ENCODE measurements around the gene TRIM71. TPM values are rescaled to one million over a fixed set of nuclear protein-coding genes. Genes with fewer than 3 reads are reported as not detected.

Gene TRIM71
- total RNA-seq (2022; extraction: Qiagen RNA extraction): 0.02 TPM in 2 of 5 replicates, not detected in the others

DNA sequence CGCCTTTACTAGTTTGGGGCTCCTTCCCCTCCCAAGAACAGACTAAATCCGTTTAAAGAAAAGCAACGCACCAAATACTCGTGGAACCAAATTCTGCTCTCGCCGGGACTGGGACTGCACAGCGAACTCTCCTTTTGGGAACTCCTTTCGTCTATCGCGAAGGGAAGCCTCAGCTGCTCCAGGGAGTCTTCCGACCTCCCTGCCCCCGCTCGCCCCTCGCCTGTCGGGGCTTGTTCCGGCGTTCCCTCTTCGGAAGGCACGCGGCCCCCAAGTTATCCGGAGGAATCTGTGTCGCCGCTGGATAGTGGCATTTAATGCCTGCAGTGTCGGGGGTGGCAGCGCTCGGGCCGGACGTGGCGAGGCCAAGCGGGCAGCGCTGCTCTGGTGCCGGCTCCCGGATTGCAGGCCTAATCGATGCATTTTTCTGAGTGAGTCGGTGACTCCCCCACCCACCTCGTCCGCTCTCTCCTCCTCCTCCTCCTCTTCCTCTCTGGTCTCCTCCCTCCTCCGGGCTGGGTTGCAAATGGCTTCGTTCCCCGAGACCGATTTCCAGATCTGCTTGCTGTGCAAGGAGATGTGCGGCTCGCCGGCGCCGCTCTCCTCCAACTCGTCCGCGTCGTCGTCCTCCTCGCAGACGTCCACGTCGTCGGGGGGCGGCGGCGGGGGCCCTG, at the start of gene TRIM71:
Gene TRIM71 (plus strand): TSS at position 440 of the 671 bp plus-strand sequence. CDS start 84 bp downstream, at position 524.

Other genes starting within 250 kb of the TRIM71 start
- 38.5 to 48.1 TPM (median 40.8 TPM) in 5 replicates for gene DYNC1LI1, start 247.1 kb upstream of the TRIM71 start, total RNA-seq (2022; extraction: Qiagen RNA extraction)
- gene CNOT10, start 132.8 kb upstream of the TRIM71 start, total RNA-seq (2022; extraction: Qiagen RNA extraction): 25.8 to 31.5 TPM (median 28.9 TPM) in 5 replicates
- 0.03 to 0.07 TPM (median 0.05 TPM) in 5 replicates for gene CCR4, start 133.6 kb downstream of the TRIM71 start, total RNA-seq (2022; extraction: Qiagen RNA extraction)